SK-N-SH treated with all-trans-retinoic acid at 6 μM for 48 hours (cell line): ENCODE results near the gene MAGEB17.

Experiments
- ARNTL ChIP-seq: fragments of 450-650 bp; formaldehyde crosslinking; IDR thresholded peaks from 2 replicates; pipeline ENCODE4 v1.5.0; 2020; ENCODE audit warnings: low read depth, mild to moderate bottlenecking, moderate library complexity, borderline replicate concordance
- PPARA ChIP-seq: fragments of 250-450 bp; sonication (Bioruptor Pico); IDR thresholded peaks from 2 replicates; pipeline ENCODE4 v1.5.0; 2020; ENCODE audit warnings: mild to moderate bottlenecking, borderline replicate concordance
- RARB ChIP-seq: fragments of 250-450 bp; sonication (Bioruptor Pico); IDR thresholded peaks from 2 replicates; pipeline ENCODE4 v1.8.0; 2021; ENCODE audit warnings: mild to moderate bottlenecking, moderate library complexity
- TOX ChIP-seq: fragments of 250-450 bp; sonication (Bioruptor Pico); IDR thresholded peaks from 2 replicates; pipeline ENCODE4 v1.8.0; 2021; ENCODE audit warnings: mild to moderate bottlenecking, moderate library complexity, borderline replicate concordance
- ZC3H10 ChIP-seq: fragments of 250-450 bp; sonication (Bioruptor Pico); IDR thresholded peaks from 2 replicates; pipeline ENCODE4 v1.5.1; 2021; ENCODE audit warnings: mild to moderate bottlenecking, moderate library complexity
- ZFP3 ChIP-seq: fragments of 250-450 bp; sonication (Bioruptor Pico); IDR thresholded peaks from 2 replicates; pipeline ENCODE4 v1.5.0; 2020; ENCODE audit warnings: mild to moderate bottlenecking, moderate library complexity
- ZFP30 ChIP-seq: fragments of 450-650 bp; formaldehyde crosslinking; IDR thresholded peaks from 2 replicates; pipeline ENCODE4 v1.5.0; 2022; ENCODE audit warnings: mild to moderate bottlenecking, moderate library complexity
- ZNF565 ChIP-seq: fragments of 450-650 bp; formaldehyde crosslinking; conservative IDR thresholded peaks from 2 replicates; pipeline ENCODE4 v1.5.0; 2020; ENCODE audit warnings: low read depth, mild to moderate bottlenecking, moderate library complexity
- ZNF70 ChIP-seq: fragments of 450-650 bp; formaldehyde crosslinking; IDR thresholded peaks from 2 replicates; pipeline ENCODE4 v1.5.0; 2020; ENCODE audit warnings: mild to moderate bottlenecking, moderate library complexity
- TF ChIP-seq, protein P1 (sequence below): fragments of 250-450 bp; sonication (Bioruptor Pico); IDR thresholded peaks from 2 replicates; pipeline ENCODE4 v1.5.1; 2020; ENCODE audit warnings: low read depth, mild to moderate bottlenecking, moderate library complexity
- TF ChIP-seq, protein P2 (sequence below): fragments of 250-450 bp; sonication (Bioruptor Pico); IDR thresholded peaks from 2 replicates; pipeline ENCODE4 v1.5.1; 2021; ENCODE audit warnings: mild to moderate bottlenecking, moderate library complexity
- TF ChIP-seq, protein P3 (sequence below): fragments of 250-450 bp; sonication (Bioruptor Pico); IDR thresholded peaks from 2 replicates; pipeline ENCODE4 v1.8.0; 2021; ENCODE audit warnings: low read depth, mild to moderate bottlenecking, moderate library complexity, borderline replicate concordance
- TF ChIP-seq, protein P4 (sequence below): fragments of 250-450 bp; sonication (Bioruptor Pico); IDR thresholded peaks from 2 replicates; pipeline ENCODE4 v1.8.0; 2020; ENCODE audit warnings: mild to moderate bottlenecking, moderate library complexity, borderline replicate concordance

DNA sequence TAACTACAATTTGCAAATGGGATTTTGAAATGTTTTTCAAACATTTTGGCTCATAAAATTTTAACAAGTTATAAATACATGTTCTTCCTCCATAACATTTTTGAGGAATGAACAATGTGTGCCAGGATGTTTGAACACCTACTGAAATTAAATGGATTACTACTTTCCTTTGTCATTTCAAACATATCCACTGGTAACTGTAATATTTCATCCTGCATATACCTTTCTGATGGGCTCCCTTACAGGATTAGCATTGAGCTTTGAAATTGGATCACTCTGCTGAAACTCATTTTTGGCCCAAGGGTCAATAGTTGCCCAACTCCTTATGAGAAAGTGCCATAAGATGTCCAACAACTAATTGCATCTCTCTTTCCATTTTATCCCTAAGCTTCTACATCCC, 26.3 kb upstream of the MAGEB17 start:
- TF ChIP-seq PPARA, result no peak
- TF ChIP-seq ZNF70 (CRISPR knock-in tag), result no peak
- TF ChIP-seq, protein P1, sequence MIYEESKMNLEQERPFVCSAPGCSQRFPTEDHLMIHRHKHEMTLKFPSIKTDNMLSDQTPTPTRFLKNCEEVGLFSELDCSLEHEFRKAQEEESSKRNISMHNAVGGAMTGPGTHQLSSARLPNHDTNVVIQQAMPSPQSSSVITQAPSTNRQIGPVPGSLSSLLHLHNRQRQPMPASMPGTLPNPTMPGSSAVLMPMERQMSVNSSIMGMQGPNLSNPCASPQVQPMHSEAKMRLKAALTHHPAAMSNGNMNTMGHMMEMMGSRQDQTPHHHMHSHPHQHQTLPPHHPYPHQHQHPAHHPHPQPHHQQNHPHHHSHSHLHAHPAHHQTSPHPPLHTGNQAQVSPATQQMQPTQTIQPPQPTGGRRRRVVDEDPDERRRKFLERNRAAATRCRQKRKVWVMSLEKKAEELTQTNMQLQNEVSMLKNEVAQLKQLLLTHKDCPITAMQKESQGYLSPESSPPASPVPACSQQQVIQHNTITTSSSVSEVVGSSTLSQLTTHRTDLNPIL (CRISPR knock-in tag), result no peak
- TF ChIP-seq ZNF565 (CRISPR knock-in tag), result no peak
- TF ChIP-seq, protein P2, sequence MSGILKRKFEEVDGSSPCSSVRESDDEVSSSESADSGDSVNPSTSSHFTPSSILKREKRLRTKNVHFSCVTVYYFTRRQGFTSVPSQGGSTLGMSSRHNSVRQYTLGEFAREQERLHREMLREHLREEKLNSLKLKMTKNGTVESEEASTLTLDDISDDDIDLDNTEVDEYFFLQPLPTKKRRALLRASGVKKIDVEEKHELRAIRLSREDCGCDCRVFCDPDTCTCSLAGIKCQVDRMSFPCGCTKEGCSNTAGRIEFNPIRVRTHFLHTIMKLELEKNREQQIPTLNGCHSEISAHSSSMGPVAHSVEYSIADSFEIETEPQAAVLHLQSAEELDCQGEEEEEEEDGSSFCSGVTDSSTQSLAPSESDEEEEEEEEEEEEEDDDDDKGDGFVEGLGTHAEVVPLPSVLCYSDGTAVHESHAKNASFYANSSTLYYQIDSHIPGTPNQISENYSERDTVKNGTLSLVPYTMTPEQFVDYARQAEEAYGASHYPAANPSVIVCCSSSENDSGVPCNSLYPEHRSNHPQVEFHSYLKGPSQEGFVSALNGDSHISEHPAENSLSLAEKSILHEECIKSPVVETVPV (CRISPR knock-in tag), result no peak
- no peak for TF ChIP-seq ARNTL
- TF ChIP-seq, protein P3, sequence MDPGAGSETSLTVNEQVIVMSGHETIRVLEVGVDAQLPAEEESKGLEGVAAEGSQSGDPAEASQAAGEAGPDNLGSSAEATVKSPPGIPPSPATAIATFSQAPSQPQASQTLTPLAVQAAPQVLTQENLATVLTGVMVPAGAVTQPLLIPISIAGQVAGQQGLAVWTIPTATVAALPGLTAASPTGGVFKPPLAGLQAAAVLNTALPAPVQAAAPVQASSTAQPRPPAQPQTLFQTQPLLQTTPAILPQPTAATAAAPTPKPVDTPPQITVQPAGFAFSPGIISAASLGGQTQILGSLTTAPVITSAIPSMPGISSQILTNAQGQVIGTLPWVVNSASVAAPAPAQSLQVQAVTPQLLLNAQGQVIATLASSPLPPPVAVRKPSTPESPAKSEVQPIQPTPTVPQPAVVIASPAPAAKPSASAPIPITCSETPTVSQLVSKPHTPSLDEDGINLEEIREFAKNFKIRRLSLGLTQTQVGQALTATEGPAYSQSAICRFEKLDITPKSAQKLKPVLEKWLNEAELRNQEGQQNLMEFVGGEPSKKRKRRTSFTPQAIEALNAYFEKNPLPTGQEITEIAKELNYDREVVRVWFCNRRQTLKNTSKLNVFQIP (CRISPR knock-in tag), result no peak
- TF ChIP-seq TOX, result no peak
- TF ChIP-seq ZFP3 (CRISPR knock-in tag), result no peak
- TF ChIP-seq, protein P4, sequence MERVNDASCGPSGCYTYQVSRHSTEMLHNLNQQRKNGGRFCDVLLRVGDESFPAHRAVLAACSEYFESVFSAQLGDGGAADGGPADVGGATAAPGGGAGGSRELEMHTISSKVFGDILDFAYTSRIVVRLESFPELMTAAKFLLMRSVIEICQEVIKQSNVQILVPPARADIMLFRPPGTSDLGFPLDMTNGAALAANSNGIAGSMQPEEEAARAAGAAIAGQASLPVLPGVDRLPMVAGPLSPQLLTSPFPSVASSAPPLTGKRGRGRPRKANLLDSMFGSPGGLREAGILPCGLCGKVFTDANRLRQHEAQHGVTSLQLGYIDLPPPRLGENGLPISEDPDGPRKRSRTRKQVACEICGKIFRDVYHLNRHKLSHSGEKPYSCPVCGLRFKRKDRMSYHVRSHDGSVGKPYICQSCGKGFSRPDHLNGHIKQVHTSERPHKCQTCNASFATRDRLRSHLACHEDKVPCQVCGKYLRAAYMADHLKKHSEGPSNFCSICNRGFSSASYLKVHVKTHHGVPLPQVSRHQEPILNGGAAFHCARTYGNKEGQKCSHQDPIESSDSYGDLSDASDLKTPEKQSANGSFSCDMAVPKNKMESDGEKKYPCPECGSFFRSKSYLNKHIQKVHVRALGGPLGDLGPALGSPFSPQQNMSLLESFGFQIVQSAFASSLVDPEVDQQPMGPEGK (CRISPR knock-in tag), result no peak
- TF ChIP-seq ZC3H10, result no peak
- TF ChIP-seq ZFP30 (CRISPR knock-in tag), result no peak
- TF ChIP-seq RARB, result no peak
